HCT116 (cell line): Measurements from ENCODE around the gene ACOXL. TPM values are rescaled to one million over a fixed set of nuclear protein-coding genes. Genes with fewer than 3 reads are reported as not detected.

ENCODE experiments used
- ATAC-seq: fragments of 200-7000 bp; cut with Tn5 transposase; 2 replicates; pipeline ENCODE4 v1.9.1; 2020; ENCODE audit warnings: mild to moderate bottlenecking, moderate library complexity
- BruUV-seq: library from RNA; stranded (reverse); fragments of 400-500 nt; replicated peaks from 2 replicates; lab custom pipeline; 2021; lab: Mats Ljungman, UMichigan
- CTCF ChIA-PET: fragments of 300-600 bp; sonication (Branson Sonifier 250); formaldehyde crosslinking; loops from one replicate; lab custom pipeline; 2021; ENCODE audit warnings: antibody characterized with exemption; lab: Charles Lee
- POLR2A ChIA-PET: fragments of 300-600, 350-600 bp; sonication (Branson Sonifier 250); formaldehyde crosslinking; loops from one replicate; lab custom pipeline; 2021; ENCODE audit warnings: antibody characterized with exemption; lab: Charles Lee
- RAD21 ChIA-PET, 2 experiments: fragments of 300-600 bp; sonication (Branson Sonifier 250); formaldehyde crosslinking; loops; one replicate each; lab custom pipeline; 2023; ENCODE audit warnings: low total read pairs in 2 of 2; ENCODE audit not compliant: uncharacterized antibody in 2 of 2, unreplicated experiment in 2 of 2, low non-redundant PET in 1 of 2; lab: Charles Lee
- DNase-seq: peaks from one replicate; pipeline ENCODE4 v3.0.0-alpha.2; 2010; ENCODE audit warnings: low read depth, low spot score
- H2AFZ ChIP-seq: fragments of 200-600 bp; shearing (Covaris generic), sonication (generic); 2 replicates; pipeline ENCODE4 v1.6.1; 2017; ENCODE audit warnings: low read depth, mixed run types, mixed read lengths, antibody characterized with exemption, low read length; ENCODE audit not compliant: poor library complexity, severe bottlenecking
- H3K27ac ChIP-seq: 2 replicates; pipeline ENCODE4 v1.5.1; 2012; ENCODE audit warnings: low read depth, low read length
- H3K27me3 ChIP-seq: fragments of 200-600 bp; sonication (generic); 2 replicates; pipeline ENCODE4 v1.6.1; 2016; ENCODE audit warnings: mixed run types, low read length, mixed read lengths; ENCODE audit not compliant: insufficient read depth
- H3K36me3 ChIP-seq, 2 experiments: fragments of 200-500 bp in 1 of 2; fragments of 200-600 bp in 1 of 2; sonication (Bioruptor generic) in 1 of 2; sonication (generic) in 1 of 2; 2 replicates each; pipeline versions ENCODE4 v1.5.1 to v1.6.1; 2014 to 2016; ENCODE audit warnings: low read length in 2 of 2, inconsistent platforms in 1 of 2, mixed read lengths in 1 of 2, mixed run types in 1 of 2; ENCODE audit not compliant: insufficient read depth in 2 of 2, control insufficient read depth in 1 of 2
- H3K4me1 ChIP-seq, 2 experiments: fragments of 200-600 bp in 1 of 2; sonication (generic) in 1 of 2; 2 replicates each; pipeline versions ENCODE4 v1.5.1 to v1.6.1; 2012 to 2017; ENCODE audit warnings: low read length in 2 of 2, inconsistent platforms in 1 of 2, mild to moderate bottlenecking in 1 of 2, mixed read lengths in 1 of 2, mixed run types in 1 of 2, moderate library complexity in 1 of 2; ENCODE audit not compliant: insufficient read depth in 2 of 2, control insufficient read depth in 1 of 2
- H3K4me2 ChIP-seq: fragments of 200-600 bp; sonication (generic); 2 replicates; pipeline ENCODE4 v1.6.1; 2017; ENCODE audit warnings: mixed run types, low read length, mixed read lengths
- H3K4me3 ChIP-seq, 2 experiments: fragments of 200-600 bp in 1 of 2; sonication (generic) in 1 of 2; replicated peaks in 1 of 2; 2 replicates each; pipeline ENCODE4 v1.5.1; 2011 to 2016; ENCODE audit warnings: low read length in 2 of 2, control low read depth in 1 of 2, low read depth in 1 of 2, mild to moderate bottlenecking in 1 of 2, mixed read lengths in 1 of 2, mixed run types in 1 of 2
- H3K79me2 ChIP-seq: fragments of 200-600 bp; sonication (generic); 2 replicates; pipeline ENCODE4 v1.6.1; 2017; ENCODE audit warnings: mild to moderate bottlenecking, mixed run types, low read length, moderate library complexity, mixed read lengths; ENCODE audit not compliant: insufficient read depth
- H3K9ac ChIP-seq: fragments of 200-600 bp; sonication (generic); 2 replicates; pipeline ENCODE4 v1.6.1; 2016; ENCODE audit warnings: low read length, mixed read lengths
- H3K9me2 ChIP-seq: fragments of 200-600 bp; sonication (generic), shearing (Covaris generic); 2 replicates; pipeline ENCODE4 v1.6.1; 2017; ENCODE audit warnings: mixed run types, mild to moderate bottlenecking, moderate library complexity; ENCODE audit not compliant: insufficient read depth
- H3K9me3 ChIP-seq, 2 experiments: fragments of 200-500 bp in 1 of 2; fragments of 200-600 bp in 1 of 2; sonication (Bioruptor generic) in 1 of 2; sonication (generic) in 1 of 2; 2 replicates each; pipeline ENCODE4 v1.6.1; 2014 to 2017; ENCODE audit warnings: low read length in 2 of 2, mixed read lengths in 2 of 2, inconsistent platforms in 1 of 2, low read depth in 1 of 2, mild to moderate bottlenecking in 1 of 2, mixed run types in 1 of 2, moderate library complexity in 1 of 2; ENCODE audit not compliant: control insufficient read depth in 1 of 2, insufficient read depth in 1 of 2
- H4K20me1 ChIP-seq: fragments of 200-600 bp; sonication (generic), shearing (Covaris generic); 2 replicates; pipeline ENCODE4 v1.6.1; 2017; ENCODE audit warnings: mixed run types, mild to moderate bottlenecking, moderate library complexity; ENCODE audit not compliant: insufficient read depth
- ATF3 ChIP-seq: IDR thresholded peaks from 2 replicates; pipeline ENCODE4 v1.6.1; 2012
- POLR2AphosphoS5 ChIP-seq: IDR thresholded peaks from 2 replicates; pipeline ENCODE4 v1.6.1; 2011; ENCODE audit warnings: mild to moderate bottlenecking, low read depth, low read length, moderate library complexity
- SP1 ChIP-seq: IDR thresholded peaks from 2 replicates; pipeline ENCODE4 v1.6.1; 2012; ENCODE audit warnings: low read depth
- TCF7L2 ChIP-seq: IDR thresholded peaks from 2 replicates; pipeline ENCODE4 v1.7.0; 2011; ENCODE audit warnings: borderline replicate concordance, inconsistent platforms; ENCODE audit not compliant: insufficient read depth, insufficient read length; ENCODE audit errors: extremely low read depth
- YY1 ChIP-seq: IDR thresholded peaks from 2 replicates; pipeline ENCODE4 v1.6.1; 2011; ENCODE audit warnings: low read length, low read depth, moderate library complexity, mild to moderate bottlenecking; ENCODE audit not compliant: insufficient replicate concordance; ENCODE audit errors: extremely low read depth
- intact Hi-C: fragments of 100-400 bp; cut with micrococcal nuclease; formaldehyde crosslinking; loops from 2 replicates; pipeline ENCODE4 v1.10.0; 2022
- total RNA-seq: library from RNA; stranded (reverse); gene quantifications from one replicate; pipeline ENCODE4 v1.2.1, GENCODE V29; 2021; ENCODE audit not compliant: unreplicated experiment

Gene ACOXL
- total RNA-seq, 1 experiment from 2014 or later, result 5.5 TPM

- intact Hi-C loops, result loop anchor here (1.0 to 5.0 kb wide), 3 partner anchors 307 to 581 kb away; partner anchors contain the start of gene BUB1
- RAD21 ChIA-PET, result interaction anchor here in 1 of 2 experiments (0.7 to 1.3 kb wide), 2 partner anchors 8 to 91 kb away, joined by 3 to 4 read pairs; no protein-coding TSS in a partner anchor
- CTCF ChIA-PET, result interaction anchor here (1.1 to 1.6 kb wide), 6 partner anchors 22 to 582 kb away, joined by 3 to 5 read pairs (median 4); no protein-coding TSS in a partner anchor
- Histone ChIP-seq H3K27me3 (no peaks in the 10 kb centered on the region), H2AFZ (peak overlapping the region; percentile 40), H3K9me3 (no peaks in the 10 kb centered on the region), H3K4me3 (peak overlapping the region; percentile 39 to 56), H3K4me2 (peak overlapping the region; percentile 78), H4K20me1 (no peaks in the 10 kb centered on the region; the same call in 1 of the 2 replicates), H3K9ac (peak overlapping the region; percentile 43), H3K36me3 (no peaks in the 10 kb centered on the region), H3K27ac (peak overlapping the region; percentile 52), H3K9me2 (no peaks in the 10 kb centered on the region), H3K4me1 (peaks cover 28 to 52% of the 10 kb centered on the region in 2 experiments), H3K79me2 (peaks cover 17% of the 10 kb centered on the region)
- ATAC-seq (peak; percentile 8; the same call in 1 of the 2 replicates), DNase-seq (no peak)
- POLR2A ChIA-PET, result no interaction called here
- no TSS peak for BruUV-seq
- TF ChIP-seq POLR2AphosphoS5 (peak; percentile 21; the same call in 1 of the 2 replicates), ATF3 (no peak), SP1 (no peak), YY1 (no peak), TCF7L2 (peak; percentile 99)
Observed at GRCh38 chr2:111117598-111118480, 385.5 kb downstream of the ACOXL start.
